Endothelial cell of umbilical vein (primary cell): ENCODE results near the gene LRG1. TPM values are rescaled to one million over a fixed set of nuclear protein-coding genes. Genes with fewer than 3 reads are reported as not detected.

Experiments
- BruUV-seq: library from RNA; stranded (reverse); fragments of 400-500 nt; replicated peaks from 2 replicates; lab custom pipeline; 2021; lab: Mats Ljungman, UMichigan
- CTCF ChIA-PET: fragments of 300-600, 350-600 bp; sonication (Branson Sonifier 250); formaldehyde crosslinking; loops from one replicate; lab custom pipeline; 2021; ENCODE audit warnings: antibody characterized with exemption, inconsistent platforms; lab: Charles Lee
- POLR2A ChIA-PET: fragments of 300-600, 350-600 bp; sonication (Branson Sonifier 250); formaldehyde crosslinking; loops from one replicate; lab custom pipeline; 2021; ENCODE audit warnings: antibody characterized with exemption, inconsistent platforms; lab: Charles Lee
- DNase-seq: peaks from one replicate; pipeline ENCODE4 v3.0.0-alpha.2; 2011; ENCODE audit warnings: low read depth, low spot score
- FAIRE-seq: peaks from 2 replicates; lab custom pipeline; 2011; peaks lifted over from hg19 to GRCh38; lab: Jason Lieb, UNC
- H2AFZ ChIP-seq: 2 replicates; pipeline ENCODE4 v1.6.0; 2012; ENCODE audit warnings: low read depth, low read length, control low read depth, inconsistent platforms
- H3K27ac ChIP-seq: 2 replicates; pipeline ENCODE4 v1.5.1; 2011; ENCODE audit warnings: low read depth, mild to moderate bottlenecking, control low read depth, low read length, moderate library complexity; ENCODE audit not compliant: insufficient read depth
- H3K27me3 ChIP-seq, 2 experiments: 2 replicates each; pipeline versions ENCODE4 v1.6.0 to v1.6.1; 2011; ENCODE audit warnings: low read length in 2 of 2, mixed read lengths in 1 of 2; ENCODE audit not compliant: control insufficient read depth in 2 of 2, insufficient read depth in 2 of 2
- H3K36me3 ChIP-seq, 2 experiments: 2 replicates in 1 of 2; 3 replicates in 1 of 2; pipeline ENCODE4 v1.5.1; 2011; ENCODE audit warnings: low read length in 2 of 2, mild to moderate bottlenecking in 1 of 2, moderate library complexity in 1 of 2; ENCODE audit not compliant: control insufficient read depth in 2 of 2, insufficient read depth in 2 of 2; ENCODE audit errors: extremely low read depth in 1 of 2
- H3K4me1 ChIP-seq: 3 replicates; pipeline ENCODE4 v1.5.1; 2011; ENCODE audit warnings: mild to moderate bottlenecking, low read length; ENCODE audit not compliant: control insufficient read depth, insufficient read depth; ENCODE audit errors: extremely low read depth
- H3K4me2 ChIP-seq: 2 replicates; pipeline ENCODE4 v1.6.1; 2011; ENCODE audit warnings: low read length, control low read depth, mixed read lengths; ENCODE audit not compliant: insufficient read depth
- H3K4me3 ChIP-seq, 3 experiments: fragments of 200-600 bp in 1 of 3; sonication (generic), shearing (Covaris generic) in 1 of 3; replicated peaks in 1 of 3; 2 replicates each; pipeline ENCODE4 v1.5.1; 2011 to 2016; ENCODE audit warnings: control low read depth in 3 of 3, low read length in 3 of 3, mild to moderate bottlenecking in 2 of 3, inconsistent platforms in 1 of 3, low read depth in 1 of 3, moderate library complexity in 1 of 3; ENCODE audit not compliant: insufficient read depth in 1 of 3
- H3K79me2 ChIP-seq: 2 replicates; pipeline ENCODE4 v1.6.0; 2012; ENCODE audit warnings: low read length, inconsistent platforms; ENCODE audit not compliant: control insufficient read depth, insufficient read depth
- H3K9ac ChIP-seq: replicated peaks from 2 replicates; pipeline ENCODE3; 2011; ENCODE audit warnings: low read length, control low read depth; ENCODE audit not compliant: insufficient read depth; ENCODE audit errors: extremely low read depth
- H3K9me1 ChIP-seq: replicated peaks from 3 replicates; pipeline ENCODE4 v1.6.0; 2011; ENCODE audit warnings: mild to moderate bottlenecking, low read length; ENCODE audit not compliant: control insufficient read depth, insufficient read depth; ENCODE audit errors: extremely low read depth
- H3K9me3 ChIP-seq: replicated peaks from 2 replicates; pipeline ENCODE4 v1.5.1; 2012; ENCODE audit warnings: low read length, inconsistent platforms; ENCODE audit not compliant: control insufficient read depth, insufficient read depth
- H4K20me1 ChIP-seq: replicated peaks from 2 replicates; pipeline ENCODE3; 2011; ENCODE audit warnings: mild to moderate bottlenecking, low read length; ENCODE audit not compliant: control insufficient read depth, insufficient read depth; ENCODE audit errors: extremely low read depth
- EZH2 ChIP-seq: IDR thresholded peaks from 2 replicates; pipeline ENCODE4 v1.6.1; 2012; ENCODE audit warnings: borderline replicate concordance, low read depth, mild to moderate bottlenecking, moderate library complexity, low read length, inconsistent platforms; ENCODE audit not compliant: severe bottlenecking
- JUN ChIP-seq: IDR thresholded peaks from 2 replicates; pipeline ENCODE4 v1.6.1; 2011; ENCODE audit warnings: borderline replicate concordance, low read depth; ENCODE audit not compliant: insufficient read length, insufficient read depth
- POLR2A ChIP-seq: IDR thresholded peaks from 2 replicates; pipeline ENCODE4 v1.6.1; 2012; ENCODE audit warnings: low read depth, mild to moderate bottlenecking, control low read depth, low read length
- dilution Hi-C: fragments of 300-500 bp; cut with MboI; formaldehyde crosslinking; loops from one replicate; pipeline ENCODE4 v1.15.0; 2019; ENCODE audit warnings: low sequenced_read_pairs; ENCODE audit not compliant: extremely low pct_ligation_motif_present
- intact Hi-C: fragments of 100-400 bp; cut with micrococcal nuclease; formaldehyde crosslinking; loops from one replicate; pipeline ENCODE4 v1.10.0; 2022
- polyA plus RNA-seq, 4 experiments: library from polyadenylated mRNA; depleted of rRNA in 3 of 4; stranded (reverse) in 3 of 4; unstranded in 1 of 4; fragments of >200 nt; gene quantifications; 2 replicates each; pipeline versions ENCODE4 v1.2.1 to v1.2.3, GENCODE V29; 2011 to 2012; ENCODE audit warnings: missing spikeins in 1 of 4
- total RNA-seq: library from RNA; stranded (reverse); gene quantifications from 2 replicates; pipeline ENCODE4 v1.2.3, GENCODE V29; 2021
- TF ChIP-seq, protein P1 (sequence below), 2 donors: IDR thresholded peaks; 1 replicate in 1 of 2; 2 replicates in 1 of 2; pipeline ENCODE4 v1.5.1; 2011; ENCODE audit warnings: low read length in 2 of 2, mild to moderate bottlenecking in 2 of 2, moderate library complexity in 2 of 2, control low read depth in 1 of 2, inconsistent platforms in 1 of 2, low read depth in 1 of 2; ENCODE audit not compliant: insufficient read depth in 1 of 2; ENCODE audit errors: extremely low read depth in 1 of 2

LRG1 gene
- total and polyA plus RNA-seq, 2 donors (not counting 3 experiments of a cell fraction or from before 2014, with no cell fraction given), result 0.21 to 0.31 TPM

DNA sequence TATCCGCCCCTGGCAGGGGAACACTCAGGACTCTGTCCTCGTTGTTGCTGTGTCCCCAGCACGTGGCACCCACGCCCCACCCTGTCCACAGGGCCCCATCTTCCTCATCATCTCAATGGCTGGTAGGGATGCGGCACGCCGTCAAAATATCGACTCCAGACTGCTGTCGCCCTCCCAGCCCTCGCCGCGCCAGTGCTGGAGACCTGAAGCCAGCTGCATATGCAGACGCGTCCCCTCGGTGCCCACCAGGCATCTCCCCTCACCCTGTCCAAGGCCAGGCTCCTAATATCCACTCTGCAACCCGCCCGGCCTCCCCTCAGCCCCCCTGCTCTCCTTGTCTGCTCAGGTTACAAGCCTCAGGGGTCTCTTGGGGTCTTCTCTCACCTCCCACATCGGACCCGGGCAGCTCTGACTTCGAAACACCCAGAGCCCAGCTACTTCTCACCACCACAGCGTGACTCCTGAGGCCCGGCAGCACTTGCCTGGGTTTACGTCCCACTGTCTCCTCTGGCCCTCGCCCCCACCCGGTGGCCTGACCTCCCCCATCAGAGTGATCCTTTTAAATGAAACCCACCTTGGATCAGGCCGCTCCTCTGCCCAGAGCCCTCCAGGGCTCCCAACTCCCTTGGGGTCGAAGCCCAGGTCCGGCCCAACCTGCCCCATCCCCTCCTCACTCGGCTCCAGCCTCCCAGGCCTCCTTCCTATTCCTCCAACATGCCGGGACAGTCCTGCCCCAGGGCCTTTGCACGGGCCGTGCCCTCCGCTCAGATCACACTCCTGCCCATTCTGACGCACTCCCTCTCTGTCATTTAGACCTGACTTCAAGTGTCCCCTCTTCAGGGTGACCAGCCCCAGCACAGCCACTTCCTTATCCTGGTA lies 34.0 kb downstream of the LRG1 start:
- TF ChIP-seq POLR2A (no peak), JUN (no peak), EZH2 (no peak)
- TF ChIP-seq, protein P1, sequence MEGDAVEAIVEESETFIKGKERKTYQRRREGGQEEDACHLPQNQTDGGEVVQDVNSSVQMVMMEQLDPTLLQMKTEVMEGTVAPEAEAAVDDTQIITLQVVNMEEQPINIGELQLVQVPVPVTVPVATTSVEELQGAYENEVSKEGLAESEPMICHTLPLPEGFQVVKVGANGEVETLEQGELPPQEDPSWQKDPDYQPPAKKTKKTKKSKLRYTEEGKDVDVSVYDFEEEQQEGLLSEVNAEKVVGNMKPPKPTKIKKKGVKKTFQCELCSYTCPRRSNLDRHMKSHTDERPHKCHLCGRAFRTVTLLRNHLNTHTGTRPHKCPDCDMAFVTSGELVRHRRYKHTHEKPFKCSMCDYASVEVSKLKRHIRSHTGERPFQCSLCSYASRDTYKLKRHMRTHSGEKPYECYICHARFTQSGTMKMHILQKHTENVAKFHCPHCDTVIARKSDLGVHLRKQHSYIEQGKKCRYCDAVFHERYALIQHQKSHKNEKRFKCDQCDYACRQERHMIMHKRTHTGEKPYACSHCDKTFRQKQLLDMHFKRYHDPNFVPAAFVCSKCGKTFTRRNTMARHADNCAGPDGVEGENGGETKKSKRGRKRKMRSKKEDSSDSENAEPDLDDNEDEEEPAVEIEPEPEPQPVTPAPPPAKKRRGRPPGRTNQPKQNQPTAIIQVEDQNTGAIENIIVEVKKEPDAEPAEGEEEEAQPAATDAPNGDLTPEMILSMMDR (IDR thresholded peaks at IDR 0.05; ENCODE audit: extremely low read depth in 1 of 2, insufficient read depth in 1 of 2, low read depth in 1 of 2, low read length in 2 of 2), result no peak
- ChIA-PET CTCF (interaction anchor here (1.0 to 4.7 kb wide), 2 partner anchors 10 to 18 kb away, joined by 7 to 54 read pairs; no protein-coding TSS in a partner anchor), POLR2A (no interaction called here)
- no peak for FAIRE-seq
- no peaks in the 10 kb centered on the region for H3K27me3 ChIP-seq
- H3K4me2 ChIP-seq, result no peak overlapping the region
- no TSS peak for BruUV-seq
- H3K9ac ChIP-seq, result no peak overlapping the region
- no peaks in the 10 kb centered on the region for H3K79me2 ChIP-seq
- no peak overlapping the region for H2AFZ ChIP-seq
- H3K9me3 ChIP-seq, result no peaks in the 10 kb centered on the region
- H4K20me1 ChIP-seq, result no peaks in the 10 kb centered on the region
- H3K4me1 ChIP-seq, result peaks cover 10% of the 10 kb centered on the region
- no peak overlapping the region for H3K27ac ChIP-seq
- no peak overlapping the region for H3K4me3 ChIP-seq
- dilution Hi-C loops, result no loop called here
- no peak for DNase-seq
- peaks cover 3 to 19% of the 10 kb centered on the region in 2 experiments for H3K36me3 ChIP-seq
- intact Hi-C loops, result no loop called here
- no peaks in the 10 kb centered on the region for H3K9me1 ChIP-seq
